ENCODE data around the gene FANCC. TPM values are rescaled to one million over a fixed set of nuclear protein-coding genes. Genes with fewer than 3 reads are reported as not detected.

The FANCC gene
- total RNA-seq, 4 donors from 2014 or later, result 13.8 to 32.2 (median 21.4) TPM

- no peaks in the 10 kb centered on the region for H3K9me3 ChIP-seq
- H3K4me1 ChIP-seq, result peaks cover 0 to 21% (median 5%) of the 10 kb centered on the region in 4 donors
- peak in 1 of 3 donors; percentile 25 for DNase-seq
- no peak overlapping the region for H3K4me3 ChIP-seq
- no peaks in the 10 kb centered on the region for H3K27me3 ChIP-seq
- peaks cover 0 to 13% (median 0%) of the 10 kb centered on the region in 3 donors for H3K36me3 ChIP-seq
- TF ChIP-seq, protein P1, sequence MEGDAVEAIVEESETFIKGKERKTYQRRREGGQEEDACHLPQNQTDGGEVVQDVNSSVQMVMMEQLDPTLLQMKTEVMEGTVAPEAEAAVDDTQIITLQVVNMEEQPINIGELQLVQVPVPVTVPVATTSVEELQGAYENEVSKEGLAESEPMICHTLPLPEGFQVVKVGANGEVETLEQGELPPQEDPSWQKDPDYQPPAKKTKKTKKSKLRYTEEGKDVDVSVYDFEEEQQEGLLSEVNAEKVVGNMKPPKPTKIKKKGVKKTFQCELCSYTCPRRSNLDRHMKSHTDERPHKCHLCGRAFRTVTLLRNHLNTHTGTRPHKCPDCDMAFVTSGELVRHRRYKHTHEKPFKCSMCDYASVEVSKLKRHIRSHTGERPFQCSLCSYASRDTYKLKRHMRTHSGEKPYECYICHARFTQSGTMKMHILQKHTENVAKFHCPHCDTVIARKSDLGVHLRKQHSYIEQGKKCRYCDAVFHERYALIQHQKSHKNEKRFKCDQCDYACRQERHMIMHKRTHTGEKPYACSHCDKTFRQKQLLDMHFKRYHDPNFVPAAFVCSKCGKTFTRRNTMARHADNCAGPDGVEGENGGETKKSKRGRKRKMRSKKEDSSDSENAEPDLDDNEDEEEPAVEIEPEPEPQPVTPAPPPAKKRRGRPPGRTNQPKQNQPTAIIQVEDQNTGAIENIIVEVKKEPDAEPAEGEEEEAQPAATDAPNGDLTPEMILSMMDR (IDR thresholded peaks at IDR 0.05), result peak in 2 of 6 experiments; percentile 8 to 11
- TF ChIP-seq POLR2A (IDR thresholded peaks at IDR 0.05), result no peak
- H3K27ac ChIP-seq, result peak overlapping the region in 1 of 4 donors; percentile 21
Measured at GRCh38 chr9:95096807-95097206, 220.7 kb downstream of the FANCC start.

GRCh38 chr9:95096381-95096780 is 221.1 kb downstream of the FANCC start:
- DNase-seq, result no peak
- Histone ChIP-seq H3K27me3 (no peaks in the 10 kb centered on the region), H3K4me1 (peaks cover 0 to 26% (median 5%) of the 10 kb centered on the region in 4 donors), H3K36me3 (peaks cover 0 to 13% (median 0%) of the 10 kb centered on the region in 3 donors), H3K9me3 (no peaks in the 10 kb centered on the region), H3K27ac (peak overlapping the region in 1 of 4 donors; percentile 21), H3K4me3 (no peak overlapping the region)
- TF ChIP-seq POLR2A (IDR thresholded peaks at IDR 0.05), result no peak
- TF ChIP-seq, protein P1 (IDR thresholded peaks at IDR 0.05), result no peak

DNA sequence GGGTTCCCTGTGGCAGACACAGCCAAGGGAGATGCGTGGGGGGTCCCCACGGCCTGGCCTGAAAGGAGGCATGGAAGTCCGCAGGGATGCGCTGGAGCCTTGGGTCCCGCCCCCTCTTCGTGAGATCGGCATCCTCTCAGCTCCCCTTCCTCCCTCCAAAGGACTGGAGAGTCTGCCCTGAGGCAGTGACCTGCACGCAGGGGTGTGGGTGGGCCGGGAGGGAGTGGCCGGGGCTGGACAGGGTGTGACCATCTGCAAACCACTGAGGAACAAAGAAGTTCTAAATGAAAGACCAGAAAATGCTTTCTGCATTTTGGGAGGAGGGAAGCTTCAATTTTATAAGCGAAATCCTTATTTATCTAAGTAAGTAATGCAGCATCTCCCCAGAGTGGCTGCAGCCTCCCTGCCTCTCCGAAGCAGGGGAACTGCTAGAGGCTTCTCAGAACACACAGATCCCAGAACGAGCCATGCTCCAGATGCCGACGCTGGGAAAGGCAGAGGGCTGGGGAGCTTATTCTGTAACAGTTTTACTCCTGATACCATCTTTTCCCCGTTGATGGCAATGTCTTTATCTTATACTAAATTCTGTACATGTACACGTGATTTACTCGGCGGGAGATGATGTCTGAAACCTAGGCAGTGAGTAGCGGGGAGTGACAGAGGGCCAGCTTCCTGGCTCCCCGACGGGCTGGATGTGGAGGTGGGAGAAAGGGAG is 221.7 kb downstream of the FANCC start:
- no peak for DNase-seq
- no peak for TF ChIP-seq POLR2A (IDR thresholded peaks at IDR 0.05)
- TF ChIP-seq, protein P1 (IDR thresholded peaks at IDR 0.05), result no peak
- Histone ChIP-seq H3K27me3 (no peaks in the 10 kb centered on the region), H3K4me1 (peaks cover 0 to 31% (median 5%) of the 10 kb centered on the region in 4 donors), H3K4me3 (no peak overlapping the region), H3K36me3 (peaks cover 0 to 8% (median 0%) of the 10 kb centered on the region in 3 donors), H3K27ac (peak overlapping the region in 2 of 4 donors; percentile 38 to 50), H3K9me3 (no peaks in the 10 kb centered on the region)

DNA sequence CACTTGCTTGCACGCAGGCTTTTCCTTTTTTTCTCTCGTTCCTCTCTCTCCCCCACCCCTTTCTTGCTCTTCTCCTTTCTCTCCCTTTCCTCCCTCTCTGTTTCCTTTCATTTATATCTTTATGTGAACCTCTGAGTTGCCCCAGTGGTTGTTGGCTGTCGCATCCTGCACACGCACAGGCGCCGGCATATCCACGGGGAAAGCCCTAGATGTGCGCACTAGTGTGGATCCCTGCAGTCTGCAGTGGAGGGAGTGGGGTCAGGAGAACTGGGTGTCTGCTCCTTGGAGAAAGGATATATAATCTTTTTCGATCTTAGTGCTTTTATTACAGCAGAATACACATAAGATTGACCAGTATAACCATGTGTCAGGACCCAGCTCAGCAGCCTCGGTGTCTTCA is 223.5 kb downstream of the FANCC start:
- Histone ChIP-seq H3K27me3 (no peaks in the 10 kb centered on the region), H3K4me1 (peaks cover 0 to 45% (median 7%) of the 10 kb centered on the region in 4 donors), H3K9me3 (no peaks in the 10 kb centered on the region), H3K27ac (peak overlapping the region in 1 of 4 donors; percentile 13), H3K4me3 (no peak overlapping the region), H3K36me3 (no peaks in the 10 kb centered on the region)
- no peak for TF ChIP-seq POLR2A (IDR thresholded peaks at IDR 0.05)
- TF ChIP-seq, protein P1 (IDR thresholded peaks at IDR 0.05), result no peak
- no peak for DNase-seq

- H3K36me3 ChIP-seq, result no peaks in the 10 kb centered on the region
- no peak for TF ChIP-seq POLR2A (IDR thresholded peaks at IDR 0.05)
- TF ChIP-seq, protein P1 (IDR thresholded peaks at IDR 0.05), result no peak
- no peaks in the 10 kb centered on the region for H3K9me3 ChIP-seq
- peak in 1 of 3 donors; percentile 26 for DNase-seq
- H3K4me3 ChIP-seq, result no peak overlapping the region
- peak overlapping the region in 3 of 4 donors; percentile 13 to 87 (median 85) for H3K27ac ChIP-seq
- no peaks in the 10 kb centered on the region for H3K27me3 ChIP-seq
- H3K4me1 ChIP-seq, result peaks cover 0 to 45% (median 7%) of the 10 kb centered on the region in 4 donors
Measured at GRCh38 chr9:95093586-95093985, 223.9 kb downstream of the FANCC start.
